NCI-H446 (cell line): ENCODE results near the gene LGALS14.

ENCODE experiments used
- DNase-seq, 2 experiments: peaks; one replicate each; lab custom pipeline; 2025; lab: John Stamatoyannopoulos, UW

Gene LGALS14

GRCh38 chr19:39746836-39747529, 42.7 kb downstream of the LGALS14 start:
- no peak for DNase-seq

GRCh38 chr19:39749981-39750380, 45.7 kb downstream of the LGALS14 start:
- no peak for DNase-seq

GRCh38 chr19:39752390-39752789, 48.1 kb downstream of the LGALS14 start:
- no peak for DNase-seq

- DNase-seq = no peak
These were observed 48.5 kb downstream of the LGALS14 start for GRCh38 chr19:39752795-39753194.

GRCh38 chr19:39754544-39754943, 50.3 kb downstream of the LGALS14 start:
- DNase-seq = no peak

GRCh38 chr19:39754971-39755370, 50.7 kb downstream of the LGALS14 start:
- no peak for DNase-seq
